ENCODE data around the gene CDX2. TPM values are rescaled to one million over a fixed set of nuclear protein-coding genes. Genes with fewer than 3 reads are reported as not detected.

CDX2 gene
- total RNA-seq, 2 donors from 2014 or later: not detected

DNA sequence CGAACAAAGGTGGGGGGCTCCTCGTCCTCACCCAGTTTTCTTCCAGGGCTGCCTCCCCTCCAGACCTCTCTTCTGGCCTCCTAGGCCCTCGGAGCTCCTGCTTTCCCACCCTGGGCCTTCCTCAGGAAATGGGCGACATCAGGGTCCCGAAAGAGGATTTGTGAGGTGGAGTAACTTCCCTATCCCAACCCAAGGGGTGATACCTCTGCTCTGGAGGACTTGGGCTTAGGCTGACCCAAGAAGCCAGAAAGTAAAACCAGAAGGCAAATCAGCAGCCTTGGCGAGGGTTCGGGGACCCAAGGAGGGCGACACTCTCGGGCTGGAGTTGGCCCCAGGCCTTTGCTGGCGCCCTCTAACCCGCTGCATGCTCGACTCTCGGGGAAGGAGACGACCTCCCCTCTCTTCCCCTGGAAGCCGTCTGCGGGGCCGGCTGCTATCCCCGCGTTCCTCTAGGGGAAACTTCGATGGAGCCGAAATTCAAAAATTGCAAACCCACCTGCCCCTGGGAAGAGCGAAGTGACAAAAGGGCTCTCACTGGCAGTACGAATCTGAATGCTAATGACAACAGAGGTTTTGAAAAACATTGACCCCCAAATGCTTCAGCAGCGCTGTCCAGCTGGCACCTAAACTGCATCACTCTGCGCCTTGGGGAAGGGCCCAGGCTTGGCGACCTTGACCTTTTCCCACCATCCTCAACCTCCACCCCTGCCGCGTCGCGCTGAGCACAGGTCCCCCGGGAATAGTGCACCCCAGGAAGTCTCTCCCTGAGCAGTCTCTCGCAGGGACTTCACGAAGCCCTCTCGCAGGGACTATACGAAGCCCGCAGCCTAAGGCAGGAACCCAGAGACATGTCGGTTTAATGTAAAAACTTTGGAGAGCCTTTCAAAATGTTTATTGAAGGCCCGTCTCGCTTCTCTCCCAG, 46.9 kb downstream of the CDX2 start:
- no peak for DNase-seq (ENCODE audit: low spot score)
- intact Hi-C loops (cut with DNase I): no loop called here

DNA sequence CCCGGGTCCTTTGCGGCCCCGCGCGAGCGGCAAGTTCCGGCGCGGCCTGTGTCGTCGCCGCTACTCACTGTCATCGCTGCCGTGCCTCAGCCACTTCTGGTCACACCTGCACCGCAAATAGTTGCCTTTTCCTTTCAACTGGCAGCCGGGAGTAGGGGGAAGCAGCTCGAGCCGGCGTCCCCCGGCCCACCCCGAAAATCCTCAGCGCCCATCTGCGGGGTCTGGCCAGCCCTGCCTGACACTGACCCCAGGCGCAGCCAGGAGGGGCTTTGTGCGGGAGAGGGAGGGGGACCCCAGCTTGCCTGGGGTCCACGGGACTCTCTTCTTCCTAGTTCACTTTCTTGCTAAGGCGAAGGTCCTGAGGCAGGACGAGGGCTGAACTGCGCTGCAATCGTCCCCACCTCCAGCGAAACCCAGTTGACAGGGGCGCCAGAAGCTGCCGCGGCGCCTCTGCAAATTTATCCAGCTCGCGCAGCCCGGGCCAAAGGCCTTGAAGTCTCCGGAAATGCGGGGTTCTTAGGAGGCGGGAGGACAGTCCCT, 47.6 kb downstream of the CDX2 start:
- no peak for DNase-seq (ENCODE audit: low spot score)
- intact Hi-C loops (cut with DNase I): no loop called here

DNA sequence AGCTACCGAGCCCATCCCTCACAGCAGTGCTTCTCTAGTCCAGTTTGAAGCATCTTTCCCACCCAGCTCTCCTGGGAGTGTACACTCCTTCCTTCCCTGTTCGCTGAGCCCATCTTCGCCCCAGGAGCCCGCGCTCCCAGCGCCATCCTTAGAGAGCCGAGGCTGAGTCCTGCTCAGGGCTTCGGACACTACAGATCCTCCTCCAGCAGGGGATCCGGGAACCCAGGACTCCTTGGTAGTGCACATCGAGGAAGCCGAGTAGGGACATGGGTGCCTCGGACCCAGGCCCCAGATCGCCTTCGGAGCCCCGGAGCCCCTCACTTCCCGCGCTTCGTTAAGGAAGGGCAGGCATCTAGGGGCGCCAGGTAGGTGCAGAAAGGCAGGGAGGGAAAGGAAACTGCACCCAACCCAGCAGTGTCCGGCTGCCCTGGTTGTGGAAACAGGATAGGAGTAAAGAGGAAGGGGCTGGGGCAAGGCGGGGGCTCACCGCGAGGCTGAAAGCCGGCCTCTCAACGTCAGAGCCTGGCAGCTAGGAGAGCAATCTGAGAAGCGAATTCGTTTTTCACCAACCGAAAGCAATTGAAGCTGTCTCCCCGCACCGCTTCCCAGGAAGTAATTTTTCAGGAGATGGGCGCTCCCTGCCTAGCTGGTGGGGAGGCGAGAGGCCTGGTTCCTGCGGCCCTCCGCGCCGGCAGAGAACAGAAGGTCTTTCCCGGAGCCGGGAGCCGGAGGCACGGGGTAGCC, 48.3 kb downstream of the CDX2 start:
- no peak for DNase-seq (ENCODE audit: low spot score)
- intact Hi-C loops (cut with DNase I): no loop called here

DNA sequence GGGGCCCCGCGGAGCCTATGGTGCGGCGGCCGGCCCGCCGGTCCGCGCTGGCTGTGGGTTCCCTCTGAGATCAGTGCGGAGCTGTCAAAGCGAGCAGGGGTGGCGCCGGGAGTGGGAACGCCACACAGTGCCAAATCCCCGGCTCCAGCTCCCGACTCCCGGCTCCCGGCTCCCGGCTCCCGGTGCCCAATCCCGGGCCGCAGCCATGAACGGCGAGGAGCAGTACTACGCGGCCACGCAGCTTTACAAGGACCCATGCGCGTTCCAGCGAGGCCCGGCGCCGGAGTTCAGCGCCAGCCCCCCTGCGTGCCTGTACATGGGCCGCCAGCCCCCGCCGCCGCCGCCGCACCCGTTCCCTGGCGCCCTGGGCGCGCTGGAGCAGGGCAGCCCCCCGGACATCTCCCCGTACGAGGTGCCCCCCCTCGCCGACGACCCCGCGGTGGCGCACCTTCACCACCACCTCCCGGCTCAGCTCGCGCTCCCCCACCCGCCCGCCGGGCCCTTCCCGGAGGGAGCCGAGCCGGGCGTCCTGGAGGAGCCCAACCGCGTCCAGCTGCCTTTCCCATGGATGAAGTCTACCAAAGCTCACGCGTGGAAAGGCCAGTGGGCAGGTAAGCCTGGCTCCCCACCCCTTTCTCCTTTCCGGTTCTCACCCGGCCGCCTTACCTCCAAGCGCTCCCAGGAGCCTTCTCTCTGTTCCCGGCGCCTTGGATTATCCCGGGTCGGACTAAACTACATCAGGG, 49.0 kb downstream of the CDX2 start, which contains the start of gene PDX1:
Gene PDX1 (plus strand): TSS at position 67 of the 743 bp plus-strand sequence. CDS start 139 bp downstream, at position 206.
- intact Hi-C loops (cut with DNase I): no loop called here
- no peak for DNase-seq (ENCODE audit: low spot score)

DNA sequence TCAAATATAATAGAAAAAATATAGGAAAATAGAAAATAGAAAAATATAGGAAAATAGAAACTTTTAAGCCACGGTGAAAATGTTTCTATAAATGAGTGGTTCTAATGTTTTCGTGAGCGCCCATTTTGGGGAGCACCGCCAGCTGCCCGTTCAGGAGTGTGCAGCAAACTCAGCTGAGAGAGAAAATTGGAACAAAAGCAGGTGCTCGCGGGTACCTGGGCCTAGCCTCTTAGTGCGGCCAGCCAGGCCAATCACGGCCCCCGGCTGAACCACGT, 49.5 kb downstream of the CDX2 start:
- DNase-seq (ENCODE audit: low spot score): no peak
- intact Hi-C loops (cut with DNase I): no loop called here

DNA sequence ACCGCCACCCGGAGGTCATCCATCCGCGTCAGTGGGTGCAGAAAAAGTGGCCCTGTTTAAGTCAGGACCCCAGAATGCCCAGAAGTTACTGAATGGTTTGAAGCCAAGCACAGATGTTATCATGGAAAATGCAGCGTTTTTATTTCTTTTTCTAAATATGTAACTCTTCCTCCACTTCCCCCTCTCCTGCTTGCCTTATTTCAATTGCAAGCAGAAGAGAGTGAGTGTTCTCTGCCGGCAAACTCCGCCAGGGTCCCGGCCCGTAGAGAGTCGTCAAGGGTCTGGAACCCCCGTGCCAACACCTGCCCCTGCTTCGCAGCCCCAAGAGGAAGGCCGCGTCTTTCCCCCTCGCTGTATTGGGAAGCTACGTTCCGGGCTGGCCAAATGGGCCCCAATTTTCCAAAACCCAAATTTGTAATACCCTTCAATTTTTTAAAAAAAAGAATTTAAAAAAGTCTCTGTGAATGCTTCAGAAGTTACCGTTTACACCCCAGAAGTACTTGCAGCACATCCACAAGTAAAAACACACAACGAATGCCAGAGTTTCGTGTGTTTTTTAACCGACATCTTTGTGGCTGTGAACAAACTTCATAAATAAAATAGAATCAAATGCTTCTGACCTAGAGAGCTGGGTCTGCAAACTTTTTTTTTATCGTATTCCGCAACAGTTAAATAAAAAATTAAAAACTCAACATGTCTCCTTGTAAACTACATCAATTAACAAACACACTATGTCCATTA, 50.0 kb downstream of the CDX2 start:
- DNase-seq (ENCODE audit: low spot score): no peak
- intact Hi-C loops (cut with DNase I): no loop called here

DNA sequence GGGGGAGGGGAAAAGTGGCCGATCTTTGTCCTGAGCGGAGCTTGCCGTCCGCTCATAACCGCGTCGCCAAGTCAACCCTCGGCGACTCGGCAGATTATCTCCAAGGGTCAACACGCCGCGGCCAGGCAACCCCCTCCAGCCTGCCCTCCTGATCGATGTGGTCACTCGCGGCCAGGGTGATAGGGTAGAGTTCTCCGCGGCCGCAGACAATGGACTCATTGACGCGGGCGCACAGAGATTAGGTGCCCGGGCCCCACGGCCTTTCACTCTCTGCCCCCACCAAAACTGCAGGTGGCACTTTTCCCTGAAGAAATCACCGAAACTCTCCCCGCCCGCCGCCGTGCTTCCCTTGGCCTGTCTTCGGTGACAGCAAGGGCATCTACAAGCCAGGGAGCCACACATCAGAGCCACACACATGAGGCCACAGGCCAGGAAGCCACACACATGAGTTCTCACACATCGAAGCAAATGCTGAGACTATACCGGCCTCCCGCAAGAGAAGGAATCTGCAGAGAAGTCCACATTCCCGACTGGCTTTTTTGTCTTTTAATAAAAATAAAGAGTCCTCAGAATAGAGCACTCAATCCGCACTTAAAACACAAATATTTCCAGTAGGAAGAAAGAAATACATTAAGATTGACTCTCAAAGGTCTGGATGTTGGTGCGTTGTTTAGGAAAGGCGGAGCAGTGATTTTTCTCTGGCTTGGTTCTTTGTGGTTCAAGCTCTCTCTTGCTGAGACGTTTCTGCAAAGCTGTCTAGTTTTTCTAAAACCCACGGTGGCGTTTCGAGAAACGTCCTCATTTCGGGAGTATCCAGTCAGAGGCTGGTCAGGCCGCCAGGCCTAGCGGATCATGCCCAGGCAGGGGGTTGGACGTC, 50.8 kb downstream of the CDX2 start:
- no peak for DNase-seq (ENCODE audit: low spot score)
- intact Hi-C loops (cut with DNase I): no loop called here

DNA sequence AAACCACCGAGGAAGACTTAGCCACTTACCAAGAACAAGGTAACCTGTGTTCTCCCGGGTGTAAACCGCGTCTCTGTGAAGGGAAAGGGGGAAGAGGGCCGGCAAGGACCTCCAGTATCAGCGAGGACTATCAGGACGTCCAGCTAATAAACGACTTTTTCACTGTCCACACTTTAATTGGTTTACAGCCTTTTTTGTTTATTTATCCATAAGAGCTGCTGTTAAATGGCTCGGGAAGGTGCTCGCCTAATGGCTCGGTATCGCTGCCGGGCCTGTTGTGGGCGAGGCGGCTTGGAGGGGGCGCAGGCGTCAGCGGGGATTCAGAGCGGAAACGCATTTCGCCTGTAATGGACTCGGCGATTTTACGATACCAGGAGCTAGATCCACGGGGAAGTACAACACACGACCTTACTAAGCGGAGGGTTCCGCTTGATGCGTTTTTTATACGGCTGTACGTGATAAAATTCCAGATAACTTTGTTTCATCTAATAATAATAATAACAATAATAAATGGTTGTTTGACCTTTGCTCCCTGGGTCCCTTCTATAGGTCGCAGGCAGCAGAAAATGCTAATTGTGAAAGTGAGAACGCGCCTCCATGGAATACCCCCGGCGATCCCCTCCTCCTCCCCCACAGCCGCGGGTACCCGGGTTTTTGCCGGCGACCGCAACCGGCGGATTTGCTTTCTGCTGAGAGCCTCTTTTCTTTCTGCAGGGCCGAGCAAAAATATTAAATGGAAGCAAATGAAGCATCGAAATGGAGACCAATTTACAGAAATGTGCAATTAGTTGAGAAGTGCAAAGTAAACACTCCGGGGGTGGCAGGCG, 51.8 kb downstream of the CDX2 start:
- intact Hi-C loops (cut with DNase I): no loop called here
- DNase-seq (ENCODE audit: low spot score): no peak

DNA sequence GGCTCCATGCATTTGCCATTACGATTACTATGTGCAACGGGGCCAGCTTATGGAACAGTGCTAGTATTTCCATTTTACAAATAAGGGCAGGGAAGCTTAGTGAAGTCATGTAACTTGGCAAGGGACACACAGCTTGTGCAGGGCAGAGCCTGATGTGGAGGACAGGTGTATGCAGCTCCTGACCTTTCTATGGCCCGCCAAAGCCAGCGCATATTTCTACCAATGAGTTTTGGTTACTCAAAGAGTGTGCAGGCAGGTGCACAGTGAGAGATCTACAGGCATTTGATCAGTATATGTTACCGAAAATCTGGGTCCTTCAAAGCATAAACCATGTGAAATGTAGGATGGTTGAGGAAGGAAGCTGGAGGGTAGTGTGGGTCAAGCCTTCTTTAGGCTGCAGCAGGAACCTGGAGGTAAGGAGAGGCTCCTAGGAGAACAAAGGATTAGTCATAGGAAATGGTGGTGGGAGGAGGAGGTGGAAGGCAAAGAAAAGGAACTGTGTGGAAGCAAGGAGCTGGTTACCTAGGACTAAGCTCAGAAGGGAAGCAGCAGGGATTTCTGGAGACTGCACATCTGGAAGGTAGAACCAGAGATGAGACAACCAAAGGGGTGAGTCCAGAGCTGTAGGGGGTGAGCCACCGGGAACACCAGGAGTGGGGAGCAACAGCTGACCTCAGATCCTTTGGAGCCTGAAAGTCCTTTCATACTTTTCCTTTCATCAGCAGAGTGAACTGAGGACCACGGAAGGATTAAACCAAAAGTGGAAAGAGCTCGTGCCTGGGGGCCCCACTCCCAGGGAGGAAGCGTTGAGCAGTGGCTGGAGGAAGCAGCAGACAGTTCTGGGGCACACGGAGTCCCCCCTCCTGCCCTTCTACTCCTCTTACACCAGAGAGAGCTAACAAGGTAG, 53.6 kb downstream of the CDX2 start:
- intact Hi-C loops (cut with DNase I): no loop called here
- DNase-seq (ENCODE audit: low spot score): no peak

DNA sequence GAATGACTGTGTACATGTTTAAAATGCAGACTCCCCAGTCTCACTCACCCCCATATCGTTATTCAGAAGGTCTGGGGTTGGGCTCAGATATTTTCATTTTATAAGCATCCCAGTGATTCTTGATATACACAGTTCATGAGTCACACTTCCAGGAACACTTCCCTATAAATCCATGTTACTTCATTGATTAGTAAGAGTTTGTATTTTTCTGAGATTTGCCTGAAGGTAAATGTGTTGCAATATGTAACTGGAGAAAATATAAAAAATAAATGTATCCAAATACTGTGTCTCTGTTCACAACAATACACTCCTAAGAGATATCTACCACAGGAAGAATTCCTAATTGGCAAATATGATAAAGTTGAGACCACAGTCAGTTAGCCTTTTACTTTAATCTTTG, 56.0 kb downstream of the CDX2 start:
- intact Hi-C loops (cut with DNase I): no loop called here

DNA sequence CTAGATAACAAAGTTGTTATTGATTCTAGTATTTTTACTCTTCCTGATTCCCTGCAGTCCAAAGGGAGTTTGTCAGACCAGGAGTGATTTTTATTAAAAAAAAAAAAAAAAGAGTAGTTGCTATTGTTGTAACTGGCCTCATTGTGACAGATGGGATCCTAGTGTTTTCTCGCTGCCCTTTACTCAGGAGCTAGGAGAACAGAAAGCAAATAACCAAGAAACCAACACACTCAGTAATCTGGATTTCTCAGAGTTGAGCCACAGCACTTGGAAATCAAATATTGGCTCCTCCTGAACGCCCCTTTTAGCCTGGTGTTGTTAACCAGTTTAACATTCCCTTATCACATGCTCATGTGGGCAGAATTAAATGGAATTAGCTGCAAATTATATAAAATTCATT, 57.6 kb downstream of the CDX2 start:
- DNase-seq (ENCODE audit: low spot score): no peak
- intact Hi-C loops (cut with DNase I): no loop called here

More for the DNA sequence above, 56.0 kb downstream of the CDX2 start:
- DNase-seq (ENCODE audit: low spot score): no peak

Other genes starting within 250 kb of the CDX2 start
- gene GSX1, start 176.8 kb downstream of the CDX2 start, total RNA-seq: not detected
- gene PDX1, start 49.3 kb downstream of the CDX2 start, total RNA-seq: not detected
- not detected for gene URAD, start 19.4 kb upstream of the CDX2 start, total RNA-seq
- under 1 TPM; 0.38 to 0.65 TPM for gene FLT3, start 131.3 kb upstream of the CDX2 start, total RNA-seq
- gene PAN3, start 169.2 kb upstream of the CDX2 start, total RNA-seq: 10 to 100 TPM; 23.7 to 26.7 TPM